Stimulated activated CD8-positive, alpha-beta memory T cell treated with anti-CD3 and anti-CD28 coated beads, Interleukin-4, amount 100 ng/mL, for 24 hours (primary cell): ENCODE measurements around the gene IGFBP5.

ENCODE experiments used
- DNase-seq: peaks from one replicate; pipeline ENCODE4 v3.0.0-alpha.2; 2020; ENCODE audit warnings: low read depth

Gene IGFBP5

GRCh38 chr2:216713691-216714336, 18.5 kb upstream of the IGFBP5 start:
- DNase-seq = no peak

- DNase-seq = no peak
These were observed 16.0 kb upstream of the IGFBP5 start for GRCh38 chr2:216711348-216711747.

- DNase-seq = no peak
These were observed 15.4 kb upstream of the IGFBP5 start for GRCh38 chr2:216710551-216711301.

GRCh38 chr2:216702756-216703155, 7.4 kb upstream of the IGFBP5 start:
- DNase-seq = no peak

GRCh38 chr2:216701544-216701943, 6.2 kb upstream of the IGFBP5 start:
- DNase-seq = no peak

- no peak for DNase-seq
These were observed 5.4 kb upstream of the IGFBP5 start for GRCh38 chr2:216700781-216701180.

GRCh38 chr2:216700088-216700567, 4.8 kb upstream of the IGFBP5 start:
- no peak for DNase-seq

GRCh38 chr2:216698895-216699294, 3.5 kb upstream of the IGFBP5 start:
- DNase-seq = no peak

- no peak for DNase-seq
These were observed 2.9 kb upstream of the IGFBP5 start for GRCh38 chr2:216698293-216698692.

- no peak for DNase-seq
These were observed 1.6 kb upstream of the IGFBP5 start for GRCh38 chr2:216696751-216697560.

GRCh38 chr2:216696321-216696720, 972 bp upstream of the IGFBP5 start:
- DNase-seq = no peak

- DNase-seq = no peak
These were observed 527 bp downstream of the IGFBP5 start for GRCh38 chr2:216694826-216695217.

GRCh38 chr2:216694082-216694825, 1.1 kb downstream of the IGFBP5 start:
- DNase-seq = peak; percentile 22

GRCh38 chr2:216693414-216694080, 1.8 kb downstream of the IGFBP5 start:
- no peak for DNase-seq

GRCh38 chr2:216692636-216693413, 2.5 kb downstream of the IGFBP5 start:
- DNase-seq = peak; percentile 69

- no peak for DNase-seq
These were observed 4.3 kb downstream of the IGFBP5 start for GRCh38 chr2:216690853-216691741.

GRCh38 chr2:216690456-216690852, 4.9 kb downstream of the IGFBP5 start:
- no peak for DNase-seq

GRCh38 chr2:216689397-216689796, 6.0 kb downstream of the IGFBP5 start:
- DNase-seq = no peak

GRCh38 chr2:216688731-216689340, 6.5 kb downstream of the IGFBP5 start:
- DNase-seq = no peak
